Hepatocyte (in vitro differentiated cells): Measurements from ENCODE around the gene CMIP. TPM values are rescaled to one million over a fixed set of nuclear protein-coding genes. Genes with fewer than 3 reads are reported as not detected.

Experiments
- DNase-seq: peaks from one replicate; pipeline ENCODE4 v3.0.0-alpha.2; 2016; ENCODE audit warnings: low spot score
- H2AFZ ChIP-seq: fragments of 200-600 bp; sonication (generic); 2 replicates; pipeline ENCODE4 v1.6.0; 2016; ENCODE audit warnings: antibody characterized with exemption, mild to moderate bottlenecking
- H3K27ac ChIP-seq: fragments of 200-600 bp; sonication (generic); 2 replicates; pipeline ENCODE4 v1.5.1; 2016; ENCODE audit warnings: mild to moderate bottlenecking
- H3K27me3 ChIP-seq: fragments of 200-600 bp; sonication (generic); 2 replicates; pipeline ENCODE4 v1.6.1; 2016
- H3K36me3 ChIP-seq: fragments of 200-600 bp; sonication (generic); replicated peaks from 2 replicates; pipeline ENCODE4 v1.5.1; 2016; ENCODE audit warnings: low read depth; ENCODE audit not compliant: insufficient read depth
- H3K4me1 ChIP-seq: fragments of 200-600 bp; sonication (generic); 2 replicates; pipeline ENCODE4 v1.5.1; 2016; ENCODE audit warnings: mild to moderate bottlenecking, moderate library complexity; ENCODE audit not compliant: insufficient read depth
- H3K4me2 ChIP-seq: fragments of 200-600 bp; sonication (generic); 2 replicates; pipeline ENCODE4 v1.6.0; 2016
- H3K4me3 ChIP-seq: fragments of 200-600 bp; sonication (generic); 2 replicates; pipeline ENCODE4 v1.5.1; 2016; ENCODE audit warnings: mild to moderate bottlenecking
- H3K79me2 ChIP-seq: fragments of 200-600 bp; sonication (generic); 2 replicates; pipeline ENCODE4 v1.6.0; 2017; ENCODE audit warnings: mild to moderate bottlenecking
- H3K9me2 ChIP-seq: fragments of 200-600 bp; sonication (generic); replicated peaks from 2 replicates; pipeline ENCODE4 v1.6.0; 2017; ENCODE audit warnings: mild to moderate bottlenecking; ENCODE audit not compliant: insufficient read depth
- H3K9me3 ChIP-seq: fragments of 200-600 bp; sonication (generic); 2 replicates; pipeline ENCODE4 v1.5.1; 2016; ENCODE audit warnings: low read depth, mild to moderate bottlenecking
- H4K20me1 ChIP-seq: fragments of 200-600 bp; sonication (generic); 2 replicates; pipeline ENCODE4 v1.6.0; 2016; ENCODE audit warnings: mild to moderate bottlenecking; ENCODE audit not compliant: insufficient read depth, poor library complexity, severe bottlenecking
- CTCF ChIP-seq: fragments of 200-600 bp; sonication (generic); IDR thresholded peaks from 2 replicates; pipeline ENCODE4 v1.5.1; 2016; ENCODE audit warnings: antibody characterized with exemption, mild to moderate bottlenecking; ENCODE audit not compliant: poor library complexity
- EZH2 ChIP-seq: fragments of 200-600 bp; sonication (generic); IDR thresholded peaks from 2 replicates; pipeline ENCODE4 v1.6.1; 2016; ENCODE audit warnings: antibody characterized with exemption, mild to moderate bottlenecking, borderline replicate concordance
- EZH2phosphoT487 ChIP-seq: fragments of 200-600 bp; sonication (generic); IDR thresholded peaks from one replicate; pipeline ENCODE4 v1.6.1; 2018; ENCODE audit warnings: antibody characterized with exemption, mild to moderate bottlenecking, low read depth, moderate library complexity; ENCODE audit not compliant: unreplicated experiment, severe bottlenecking
- WGBS: methylation state at CpG from one replicate; pipeline ENCODE4 v1.1.6; 2016; ENCODE audit warnings: low lambda C conversion rate; ENCODE audit errors: missing lambda C conversion rate; 5-methylcytosine and 5-hydroxymethylcytosine counted together
- polyA plus RNA-seq: library from polyadenylated mRNA; unstranded; fragments of >200 nt; fragmentation: Nextera tagmentation; extraction: Ambion mirVana; gene quantifications from 2 replicates; pipeline ENCODE4 v1.2.1, GENCODE V29; 2016
- total RNA-seq: library from RNA; depleted of rRNA; stranded (reverse); fragments of >200 nt; gene quantifications from 2 replicates; pipeline ENCODE4 v1.2.3, GENCODE V29; 2014

The CMIP gene
- total and polyA plus RNA-seq, 2 experiments from 2014 or later, result 5.8 to 17.8 TPM

- Histone ChIP-seq H4K20me1 (peaks cover 55% of the 10 kb centered on the region), H3K4me2 (no peak overlapping the region), H3K9me2 (no peaks in the 10 kb centered on the region), H2AFZ (no peak overlapping the region), H3K27ac (no peak overlapping the region), H3K27me3 (no peaks in the 10 kb centered on the region), H3K79me2 (peaks cover 99% of the 10 kb centered on the region), H3K4me1 (peaks cover 46% of the 10 kb centered on the region), H3K4me3 (no peak overlapping the region), H3K9me3 (no peaks in the 10 kb centered on the region), H3K36me3 (no peaks in the 10 kb centered on the region)
- WGBS, result 48% methylated on average over 8 of the region's 8 CpGs
- no peak for DNase-seq
- TF ChIP-seq EZH2phosphoT487 (no peak), EZH2 (no peak), CTCF (no peak)
These were observed 96.7 kb downstream of the CMIP start for GRCh38 chr16:81541314-81541713.

- Histone ChIP-seq H4K20me1 (peaks cover 48% of the 10 kb centered on the region), H3K9me2 (no peaks in the 10 kb centered on the region), H2AFZ (no peak overlapping the region), H3K9me3 (no peaks in the 10 kb centered on the region), H3K27me3 (no peaks in the 10 kb centered on the region), H3K4me1 (peaks cover 45% of the 10 kb centered on the region), H3K4me2 (no peak overlapping the region), H3K27ac (peak overlapping the region; percentile 26), H3K79me2 (peaks cover 98% of the 10 kb centered on the region), H3K36me3 (no peaks in the 10 kb centered on the region), H3K4me3 (no peak overlapping the region)
- DNase-seq, result no peak
- no peak for TF ChIP-seq CTCF
- no peak for TF ChIP-seq EZH2
- 78% methylated on average over 22 of the region's 22 CpGs for WGBS
These were observed 98.3 kb downstream of the CMIP start for GRCh38 chr16:81542609-81543570.

GRCh38 chr16:81543571-81543970, 99.0 kb downstream of the CMIP start:
- 49% methylated on average over 3 of the region's 3 CpGs for WGBS
- H3K4me2 ChIP-seq, result no peak overlapping the region
- no peaks in the 10 kb centered on the region for H3K9me3 ChIP-seq
- peak overlapping the region; percentile 26 for H3K27ac ChIP-seq
- no peak for TF ChIP-seq EZH2
- TF ChIP-seq CTCF, result no peak
- TF ChIP-seq EZH2phosphoT487, result no peak
- H3K27me3 ChIP-seq, result no peaks in the 10 kb centered on the region
- H3K4me3 ChIP-seq, result no peak overlapping the region
- H3K9me2 ChIP-seq, result no peaks in the 10 kb centered on the region
- peaks cover 45% of the 10 kb centered on the region for H4K20me1 ChIP-seq
- no peak overlapping the region for H2AFZ ChIP-seq
- peaks cover 39% of the 10 kb centered on the region for H3K4me1 ChIP-seq
- peaks cover 98% of the 10 kb centered on the region for H3K79me2 ChIP-seq
- no peaks in the 10 kb centered on the region for H3K36me3 ChIP-seq
- DNase-seq, result no peak
